Measurements from ENCODE around the gene ZSCAN18.

GRCh38 chr19:58089846-58090245 lies 8.2 kb downstream of the ZSCAN18 start:
- TF ChIP-seq POLR2A (IDR thresholded peaks at IDR 0.05), result no peak
- TF ChIP-seq, protein P1, sequence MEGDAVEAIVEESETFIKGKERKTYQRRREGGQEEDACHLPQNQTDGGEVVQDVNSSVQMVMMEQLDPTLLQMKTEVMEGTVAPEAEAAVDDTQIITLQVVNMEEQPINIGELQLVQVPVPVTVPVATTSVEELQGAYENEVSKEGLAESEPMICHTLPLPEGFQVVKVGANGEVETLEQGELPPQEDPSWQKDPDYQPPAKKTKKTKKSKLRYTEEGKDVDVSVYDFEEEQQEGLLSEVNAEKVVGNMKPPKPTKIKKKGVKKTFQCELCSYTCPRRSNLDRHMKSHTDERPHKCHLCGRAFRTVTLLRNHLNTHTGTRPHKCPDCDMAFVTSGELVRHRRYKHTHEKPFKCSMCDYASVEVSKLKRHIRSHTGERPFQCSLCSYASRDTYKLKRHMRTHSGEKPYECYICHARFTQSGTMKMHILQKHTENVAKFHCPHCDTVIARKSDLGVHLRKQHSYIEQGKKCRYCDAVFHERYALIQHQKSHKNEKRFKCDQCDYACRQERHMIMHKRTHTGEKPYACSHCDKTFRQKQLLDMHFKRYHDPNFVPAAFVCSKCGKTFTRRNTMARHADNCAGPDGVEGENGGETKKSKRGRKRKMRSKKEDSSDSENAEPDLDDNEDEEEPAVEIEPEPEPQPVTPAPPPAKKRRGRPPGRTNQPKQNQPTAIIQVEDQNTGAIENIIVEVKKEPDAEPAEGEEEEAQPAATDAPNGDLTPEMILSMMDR (IDR thresholded peaks at IDR 0.05), result no peak

Measured in esophagus squamous epithelium (tissue), 4 donors.